Tibial nerve (tissue), 4 donors: ENCODE results near the gene C1QTNF12. TPM values are rescaled to one million over a fixed set of nuclear protein-coding genes. Genes with fewer than 3 reads are reported as not detected.

Source experiments
- DNase-seq, 2 donors: peaks; one replicate each; pipeline ENCODE4 v3.0.0-alpha.2; 2019; ENCODE audit warnings: low spot score in 2 of 2
- H3K27ac ChIP-seq, 4 donors: fragments of 200-600 bp; sonication (generic) in 3 of 4; one replicate each; pipeline ENCODE4 v1.5.1; 2017 to 2019; ENCODE audit warnings: mild to moderate bottlenecking in 1 of 4
- H3K27me3 ChIP-seq, 2 donors: fragments of 200-600 bp; sonication (generic) in 1 of 2; one replicate each; pipeline versions ENCODE4 v1.5.1 to v1.6.0; 2017 to 2019
- H3K36me3 ChIP-seq, 3 donors: fragments of 200-600 bp; sonication (generic); one replicate each; pipeline ENCODE4 v1.5.1; 2018 to 2019
- H3K4me1 ChIP-seq, 4 donors: fragments of 200-600 bp; sonication (generic) in 3 of 4; one replicate each; pipeline ENCODE4 v1.5.1; 2017 to 2019
- H3K4me3 ChIP-seq, 4 donors: fragments of 200-600 bp; sonication (generic) in 3 of 4; one replicate each; pipeline ENCODE4 v1.5.1; 2017 to 2019; ENCODE audit warnings: mild to moderate bottlenecking in 1 of 4, moderate library complexity in 1 of 4
- H3K9me3 ChIP-seq, 4 donors: fragments of 200-600 bp; sonication (generic) in 3 of 4; one replicate each; pipeline ENCODE4 v1.5.1; 2017 to 2019
- CTCF ChIP-seq, 5 experiments: fragments of 200-600 bp in 3 of 5; fragments of 450-650 bp in 2 of 5; sonication (generic) in 3 of 5; IDR thresholded peaks; one replicate each; pipeline ENCODE4 v1.5.1; 2016 to 2019; ENCODE audit warnings: antibody characterized with exemption in 5 of 5, mild to moderate bottlenecking in 3 of 5, moderate library complexity in 2 of 5
- EP300 ChIP-seq, 2 donors: sonication (generic); formaldehyde crosslinking; IDR thresholded peaks; one replicate each; pipeline ENCODE4 v1.6.1; 2017; ENCODE audit warnings: antibody characterized with exemption in 2 of 2, mild to moderate bottlenecking in 1 of 2
- POLR2A ChIP-seq, 2 donors: fragments of 450-650 bp; IDR thresholded peaks; one replicate each; pipeline ENCODE4 v1.6.1; 2017; ENCODE audit warnings: antibody characterized with exemption in 2 of 2, mild to moderate bottlenecking in 2 of 2, moderate library complexity in 2 of 2
- WGBS, 2 donors: methylation state at CpG; one replicate each; pipeline ENCODE4 v1.1.5; 2018; 5-methylcytosine and 5-hydroxymethylcytosine counted together
- total RNA-seq, 4 donors: library from RNA; depleted of rRNA; stranded (reverse); fragments of >200 nt; gene quantifications; one replicate each; pipeline ENCODE4 v1.1.0, GENCODE V29; 2016

C1QTNF12 gene
- total RNA-seq, 4 donors from 2014 or later, result 0.84 to 3.0 (median 1.8) TPM

- Histone ChIP-seq H3K36me3 (peaks cover 5 to 88% (median 21%) of the 10 kb centered on the region in 3 donors), H3K4me3 (no peak overlapping the region), H3K4me1 (peaks cover 0 to 16% (median 11%) of the 10 kb centered on the region in 4 donors), H3K9me3 (no peaks in the 10 kb centered on the region), H3K27ac (no peak overlapping the region), H3K27me3 (no peaks in the 10 kb centered on the region)
- no peak for TF ChIP-seq EP300 (IDR thresholded peaks at IDR 0.05)
- TF ChIP-seq CTCF (IDR thresholded peaks at IDR 0.05), result no peak
- no peak for TF ChIP-seq POLR2A (IDR thresholded peaks at IDR 0.05)
- no peak for DNase-seq
- WGBS, 2 donors, result 92 to 93% methylated on average over 24 to 29 of the region's 34 CpGs
These were observed 21.2 kb downstream of the C1QTNF12 start for GRCh38 chr1:1225238-1225845.

DNA sequence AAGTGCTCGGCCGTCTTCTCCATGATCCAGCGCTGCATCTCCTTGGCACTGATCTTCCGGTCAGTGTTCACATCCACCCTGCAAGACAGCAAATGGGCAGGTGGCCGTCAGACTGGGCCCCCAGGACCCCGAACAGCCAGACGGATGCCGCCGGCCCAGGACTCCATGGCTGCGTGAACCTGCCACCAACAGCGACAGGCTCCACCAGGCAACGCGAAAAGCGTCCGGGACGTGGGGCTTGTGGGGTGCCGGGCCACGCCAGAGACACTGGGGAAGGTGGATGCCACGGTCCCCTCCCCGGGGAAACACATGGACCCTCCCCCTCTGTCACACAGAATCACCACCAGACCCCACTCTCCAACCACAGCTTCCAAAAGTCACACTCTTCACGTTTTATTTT is 22.6 kb downstream of the C1QTNF12 start:
- Histone ChIP-seq H3K9me3 (no peaks in the 10 kb centered on the region), H3K36me3 (peaks cover 5 to 100% (median 21%) of the 10 kb centered on the region in 3 donors), H3K27ac (no peak overlapping the region), H3K4me1 (peaks cover 0 to 2% (median 0%) of the 10 kb centered on the region in 4 donors), H3K27me3 (no peaks in the 10 kb centered on the region), H3K4me3 (no peak overlapping the region)
- 88 to 96% methylated on average over 11 to 12 of the region's 21 CpGs for WGBS, 2 donors
- DNase-seq, result no peak
- TF ChIP-seq EP300 (IDR thresholded peaks at IDR 0.05), result no peak
- no peak for TF ChIP-seq CTCF (IDR thresholded peaks at IDR 0.05)
- TF ChIP-seq POLR2A (IDR thresholded peaks at IDR 0.05), result no peak

GRCh38 chr1:1223321-1223720 is 23.2 kb downstream of the C1QTNF12 start:
- H3K4me1 ChIP-seq, result peaks cover 0 to 2% (median 0%) of the 10 kb centered on the region in 4 donors
- H3K4me3 ChIP-seq, result no peak overlapping the region
- H3K9me3 ChIP-seq, result no peaks in the 10 kb centered on the region
- H3K36me3 ChIP-seq, result peaks cover 5 to 100% (median 21%) of the 10 kb centered on the region in 3 donors
- DNase-seq, result no peak
- no peaks in the 10 kb centered on the region for H3K27me3 ChIP-seq
- WGBS, 2 donors, result 92 to 93% methylated on average over 13 to 15 of the region's 15 CpGs
- no peak for TF ChIP-seq CTCF (IDR thresholded peaks at IDR 0.05)
- no peak for TF ChIP-seq POLR2A (IDR thresholded peaks at IDR 0.05)
- TF ChIP-seq EP300 (IDR thresholded peaks at IDR 0.05), result no peak
- no peak overlapping the region for H3K27ac ChIP-seq

- WGBS, 2 donors, result 91 to 96% methylated on average over 40 to 42 of the region's 44 CpGs
- Histone ChIP-seq H3K27me3 (no peaks in the 10 kb centered on the region), H3K36me3 (peaks cover 5 to 100% (median 19%) of the 10 kb centered on the region in 3 donors), H3K4me1 (no peaks in the 10 kb centered on the region), H3K4me3 (no peak overlapping the region), H3K9me3 (no peaks in the 10 kb centered on the region), H3K27ac (no peak overlapping the region)
- no peak for DNase-seq
- TF ChIP-seq CTCF (IDR thresholded peaks at IDR 0.05) (no peak), POLR2A (IDR thresholded peaks at IDR 0.05) (no peak), EP300 (IDR thresholded peaks at IDR 0.05) (no peak)
These were observed 23.8 kb downstream of the C1QTNF12 start for GRCh38 chr1:1222575-1223225.

- TF ChIP-seq EP300 (IDR thresholded peaks at IDR 0.05), result no peak
- DNase-seq, result no peak
- Histone ChIP-seq H3K27me3 (no peaks in the 10 kb centered on the region), H3K4me1 (no peaks in the 10 kb centered on the region), H3K36me3 (peaks cover 5 to 100% (median 12%) of the 10 kb centered on the region in 3 donors), H3K9me3 (no peaks in the 10 kb centered on the region), H3K4me3 (no peak overlapping the region), H3K27ac (no peak overlapping the region)
- 86 to 90% methylated on average over 19 of the region's 30 CpGs for WGBS, 2 donors
These were observed 24.5 kb downstream of the C1QTNF12 start for GRCh38 chr1:1221887-1222574.
